Measurements from ENCODE around the gene OOSP1. TPM values are rescaled to one million over a fixed set of nuclear protein-coding genes. Genes with fewer than 3 reads are reported as not detected.

OOSP1 gene, protein sequence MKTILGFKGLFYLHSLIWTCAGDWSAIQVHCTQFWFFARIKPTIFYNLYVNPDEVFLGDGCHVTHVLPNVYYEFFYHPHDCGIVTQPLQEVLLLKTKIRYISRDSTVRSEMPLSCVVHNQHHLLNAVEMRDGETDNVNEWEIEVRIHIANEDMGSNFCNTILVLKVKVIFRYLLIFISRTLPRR
- not detected in 2 replicates for total RNA-seq

DNA sequence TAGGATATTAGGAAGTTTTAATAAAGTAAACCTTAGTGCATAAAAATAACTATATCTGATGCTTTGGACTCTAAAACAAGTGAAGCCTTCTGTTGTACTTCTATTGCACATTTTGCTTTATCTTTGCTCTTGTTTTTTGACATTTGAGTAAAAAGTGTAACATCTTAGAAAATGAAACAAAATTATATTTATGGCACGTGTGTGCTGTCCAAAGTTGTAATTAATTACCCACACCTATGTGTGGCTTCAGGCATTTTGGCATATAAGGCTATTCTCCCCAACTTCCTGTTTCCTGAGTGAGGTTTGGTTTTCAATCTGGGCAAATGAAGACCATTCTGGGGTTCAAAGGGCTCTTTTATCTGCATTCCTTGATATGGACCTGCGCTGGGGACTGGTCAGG lies at the start of gene OOSP1:
TSS of gene OOSP1 (plus strand) at position 301 of the 400 bp plus-strand sequence. CDS start at position 324, 23 bp downstream.

DNA sequence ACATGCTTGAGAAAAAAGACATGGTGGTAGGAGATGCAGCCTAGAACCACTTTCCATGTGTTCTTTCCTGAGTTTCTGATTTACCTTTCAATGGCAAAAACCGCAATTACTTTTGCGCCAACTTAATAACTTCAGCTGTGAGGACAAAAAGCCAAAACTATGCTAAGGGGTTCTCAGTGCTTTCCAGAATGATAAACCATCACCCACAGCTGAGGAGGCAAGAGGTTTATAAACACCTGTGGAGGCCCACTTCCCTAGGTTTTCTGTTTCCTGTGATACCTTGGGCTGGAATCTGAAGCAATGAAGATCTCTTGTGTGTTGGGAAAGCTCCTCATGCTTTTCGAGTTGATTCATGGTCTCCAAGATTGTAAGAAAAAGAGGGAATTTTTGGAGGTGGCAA lies 25.5 kb downstream of the OOSP1 start, which contains the start of gene OOSP4A:
TSS of gene OOSP4A (plus strand) at position 301 of the 400 bp plus-strand sequence. CDS start at position 301, 0 bp downstream.

Other genes with a start within 250 kb of the OOSP1 start
- gene OR10V1, start 224.6 kb upstream of the OOSP1 start, total RNA-seq: not detected in 2 replicates
- 16.5 and 25.9 TPM in 2 replicates for gene STX3, start 183.1 kb upstream of the OOSP1 start, total RNA-seq
- gene MRPL16, start 127.7 kb upstream of the OOSP1 start, total RNA-seq: 30.5 and 35.4 TPM in 2 replicates
- gene CBLIF, start 92.9 kb upstream of the OOSP1 start, total RNA-seq: not detected in 2 replicates
- under 0.01 TPM in 1 of 2 replicates, not detected in the other for gene TCN1, start 71.9 kb upstream of the OOSP1 start, total RNA-seq
- gene OOSP3, start 59.6 kb upstream of the OOSP1 start, total RNA-seq: not detected in 2 replicates
- gene OOSP4A, start 25.6 kb downstream of the OOSP1 start, total RNA-seq: not detected in 2 replicates
- gene OOSP4B, start 78.7 kb downstream of the OOSP1 start, total RNA-seq: not detected in 2 replicates
- not detected in 2 replicates for gene OOSP2, start 102.0 kb downstream of the OOSP1 start, total RNA-seq
- not detected in 2 replicates for gene MS4A3, start 118.2 kb downstream of the OOSP1 start, total RNA-seq
- gene MS4A2, start 150.2 kb downstream of the OOSP1 start, total RNA-seq: not detected in 2 replicates
- gene MS4A6A, start 244.7 kb downstream of the OOSP1 start, total RNA-seq: not detected in 2 replicates